Peyer's patch (tissue), 4 donors: ENCODE measurements around the gene ADM2.

Experiments
- CTCF ChIP-seq, 6 experiments: fragments of 450-650 bp in 4 of 6; fragments of 200-600 bp in 2 of 6; sonication (generic) in 1 of 6; IDR thresholded peaks; one replicate each; pipeline ENCODE4 v1.5.1; 2017 to 2019; ENCODE audit warnings: antibody characterized with exemption in 6 of 6, mild to moderate bottlenecking in 3 of 6, moderate library complexity in 1 of 6
- POLR2A ChIP-seq, 2 donors: fragments of 450-650 bp; IDR thresholded peaks; one replicate each; pipeline ENCODE4 v1.5.1; 2017; ENCODE audit warnings: antibody characterized with exemption in 2 of 2, mild to moderate bottlenecking in 2 of 2, moderate library complexity in 2 of 2

GRCh38 chr22:50469377-50470305, 11.7 kb upstream of the ADM2 start:
- TF ChIP-seq CTCF (IDR thresholded peaks at IDR 0.05) (no peak), POLR2A (IDR thresholded peaks at IDR 0.05) (no peak)
